Ramos (cell line): ENCODE results near the gene SLC6A8.

ENCODE experiments used
- in situ Hi-C: fragments of 300-500 bp; cut with MboI; formaldehyde crosslinking; loops from one replicate; pipeline ENCODE4 v1.14.3; 2022; ENCODE audit warnings: low sequenced_read_pairs; ENCODE audit not compliant: unreplicated experiment

The SLC6A8 gene

DNA sequence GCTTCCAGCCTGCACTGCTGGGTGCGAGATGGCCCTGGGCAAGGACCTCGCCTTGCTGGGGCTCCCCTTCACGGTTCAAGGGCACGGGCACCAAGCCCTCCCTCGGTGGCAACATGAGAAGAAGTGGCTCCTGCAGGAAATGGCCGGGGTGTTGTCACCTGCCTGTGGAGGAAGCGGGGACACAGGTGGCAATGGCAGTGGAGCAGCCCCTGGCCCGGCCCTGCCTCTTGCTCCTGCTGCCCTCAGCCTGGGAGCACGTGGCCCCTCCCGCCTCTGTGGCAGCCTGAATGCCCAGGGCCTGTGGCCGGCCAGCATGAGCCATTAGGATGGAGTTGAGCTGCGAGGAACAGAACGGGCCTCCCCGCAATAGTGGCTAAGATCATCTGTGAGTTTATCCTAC is 53.7 kb downstream of the SLC6A8 start:
- in situ Hi-C loops: loop anchor here (25.0 kb wide), 1 partner anchor 796 kb away; the partner anchor contains the start of genes G6PD and IKBKG

DNA sequence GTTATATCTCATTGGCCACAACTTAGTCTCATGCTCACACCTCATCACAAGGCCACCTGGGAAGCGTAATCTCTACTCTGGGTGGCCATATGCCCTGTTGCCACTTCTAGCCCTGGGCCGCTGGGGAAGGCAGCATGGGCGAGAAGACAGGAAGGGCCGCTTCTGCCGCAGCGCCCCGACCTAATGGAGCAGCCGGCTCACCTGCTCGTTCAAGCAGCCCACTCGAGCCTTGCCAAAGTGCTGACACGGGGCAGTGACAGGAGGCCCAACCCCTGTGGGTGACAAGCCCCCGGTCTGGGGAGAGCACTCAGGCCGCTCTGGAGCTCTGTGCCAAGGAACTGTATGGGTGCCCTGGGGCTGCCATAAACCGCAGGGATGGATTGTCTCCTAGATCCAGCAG is 54.4 kb downstream of the SLC6A8 start:
- in situ Hi-C loops: loop anchor here (25.0 kb wide), 1 partner anchor 795 kb away; the partner anchor contains the start of genes G6PD and IKBKG

DNA sequence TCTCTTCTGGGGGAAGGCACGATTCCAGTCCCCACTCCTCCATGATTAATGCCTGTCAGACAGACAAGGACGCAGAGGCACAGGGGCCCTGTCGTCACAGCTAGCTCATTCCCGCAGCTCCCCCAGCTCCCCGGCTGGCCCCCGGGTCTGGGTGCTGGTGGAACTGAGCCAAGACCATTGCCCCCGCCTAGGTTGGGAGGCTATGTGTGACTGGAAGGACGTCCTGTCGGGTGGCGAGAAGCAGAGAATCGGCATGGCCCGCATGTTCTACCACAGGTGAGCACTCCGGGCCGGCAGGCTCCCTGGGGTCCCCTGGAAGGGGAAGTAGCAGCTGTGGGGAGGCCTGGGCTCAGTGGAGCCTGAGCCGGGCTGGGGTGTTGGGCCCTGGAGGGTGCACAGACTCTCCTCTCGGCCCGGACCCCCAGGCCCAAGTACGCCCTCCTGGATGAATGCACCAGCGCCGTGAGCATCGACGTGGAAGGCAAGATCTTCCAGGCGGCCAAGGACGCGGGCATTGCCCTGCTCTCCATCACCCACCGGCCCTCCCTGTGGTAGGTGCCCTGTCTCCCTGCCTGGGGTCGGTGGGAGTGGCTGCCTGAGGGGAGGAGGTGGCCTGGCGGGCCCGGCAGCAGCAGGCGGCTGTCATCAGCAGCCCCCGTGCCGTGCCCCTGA is 55.2 kb downstream of the SLC6A8 start:
- in situ Hi-C loops: loop anchor here (25.0 kb wide), 1 partner anchor 794 kb away; the partner anchor contains the start of genes G6PD and IKBKG

DNA sequence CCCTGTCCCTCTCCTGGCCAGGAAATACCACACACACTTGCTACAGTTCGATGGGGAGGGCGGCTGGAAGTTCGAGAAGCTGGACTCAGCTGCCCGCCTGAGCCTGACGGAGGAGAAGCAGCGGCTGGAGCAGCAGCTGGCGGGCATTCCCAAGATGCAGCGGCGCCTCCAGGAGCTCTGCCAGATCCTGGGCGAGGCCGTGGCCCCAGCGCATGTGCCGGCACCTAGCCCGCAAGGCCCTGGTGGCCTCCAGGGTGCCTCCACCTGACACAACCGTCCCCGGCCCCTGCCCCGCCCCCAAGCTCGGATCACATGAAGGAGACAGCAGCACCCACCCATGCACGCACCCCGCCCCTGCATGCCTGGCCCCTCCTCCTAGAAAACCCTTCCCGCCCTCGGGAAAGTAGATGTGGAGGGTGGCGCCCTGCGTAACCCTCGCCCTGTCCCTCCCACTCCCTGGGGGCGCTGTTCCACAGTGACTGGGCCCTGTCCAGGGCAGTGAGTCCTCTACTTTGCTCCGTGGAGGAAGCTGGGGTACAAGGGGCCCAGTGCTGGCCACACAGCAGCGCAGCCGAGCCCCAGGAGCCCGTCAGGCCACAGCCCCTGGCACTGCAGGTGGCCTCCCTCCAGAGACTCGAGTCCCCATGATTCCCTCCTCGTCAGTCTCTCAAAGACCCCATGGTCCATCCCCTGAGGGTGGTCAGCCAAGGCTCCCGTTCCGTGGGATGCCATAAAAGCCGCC is 55.9 kb downstream of the SLC6A8 start:
- in situ Hi-C loops: loop anchor here (25.0 kb wide), 1 partner anchor 794 kb away; the partner anchor contains the start of genes G6PD and IKBKG

DNA sequence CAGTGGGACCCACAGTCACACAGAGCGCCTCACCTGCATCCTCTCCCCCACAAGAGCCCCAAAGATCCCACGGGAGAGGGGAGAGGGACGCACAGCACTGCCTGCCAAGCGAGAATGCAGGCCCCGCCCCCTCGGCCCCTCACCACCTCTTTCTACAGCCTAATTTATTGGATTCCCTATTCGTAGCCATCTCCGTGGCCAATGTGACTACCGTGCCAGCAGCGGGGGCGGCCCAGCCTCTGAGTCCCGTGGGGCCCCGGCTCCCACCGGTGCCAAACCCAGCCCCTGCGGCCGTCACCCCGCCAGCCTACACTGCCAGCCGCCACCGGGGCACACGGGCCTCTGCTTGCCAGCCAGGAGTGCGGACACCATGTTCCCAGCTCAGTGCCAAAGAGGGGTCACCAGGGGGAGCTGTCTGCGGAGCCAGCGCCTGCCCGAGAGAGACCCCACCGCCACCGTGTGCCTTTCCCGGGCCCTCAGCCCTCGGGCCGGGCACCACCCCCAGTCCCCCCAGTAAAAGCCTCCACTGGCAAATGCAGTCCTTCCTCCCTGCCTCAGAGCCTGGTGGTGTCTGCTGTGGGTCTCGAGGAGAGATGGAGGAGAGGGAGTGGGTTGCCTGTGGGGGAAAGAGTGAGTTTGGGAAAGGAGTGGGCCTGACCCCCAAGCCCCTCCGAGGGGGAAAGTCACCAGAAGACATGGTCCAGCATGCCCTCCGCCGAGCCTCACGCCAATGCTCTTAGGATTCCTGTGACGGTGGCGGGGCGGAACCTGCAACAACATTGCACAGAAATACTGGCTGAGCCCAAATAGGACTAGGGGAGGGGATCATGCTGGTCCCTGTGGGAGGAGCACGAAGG is 56.7 kb downstream of the SLC6A8 start:
- in situ Hi-C loops: loop anchor here (25.0 kb wide), 1 partner anchor 793 kb away; the partner anchor contains the start of genes G6PD and IKBKG

DNA sequence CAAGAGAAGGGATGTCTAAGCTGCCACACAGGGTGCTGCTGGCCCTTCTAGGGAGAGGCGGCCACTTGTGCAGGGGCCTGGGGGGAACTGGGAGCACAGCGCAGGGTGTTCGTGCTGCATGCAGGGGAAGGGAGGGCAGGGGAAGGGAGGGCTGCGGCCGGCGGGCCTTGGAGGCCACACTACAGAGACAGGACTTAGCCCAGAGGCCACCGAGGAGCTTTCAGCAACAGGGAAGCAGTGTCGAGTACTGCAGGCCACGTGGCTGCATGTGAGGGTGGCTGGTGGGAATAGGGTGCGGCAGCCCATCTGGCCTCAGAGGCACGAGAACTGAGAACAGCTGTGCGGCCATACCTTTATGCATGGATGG is 57.3 kb downstream of the SLC6A8 start:
- in situ Hi-C loops: loop anchor here (25.0 kb wide), 1 partner anchor 792 kb away; the partner anchor contains the start of genes G6PD and IKBKG
